ENCODE results near the gene DPF3.

Gene DPF3

GRCh38 chr14:72779679-72780078, 114.2 kb downstream of the DPF3 start:
- CTCF ChIA-PET = no interaction called here
- DNase-seq (ENCODE audit: extremely low spot score) = no peak
- POLR2A ChIA-PET = no interaction called here
- no peak for TF ChIP-seq ELF4 (IDR thresholded peaks at IDR 0.05)
- no peak for TF ChIP-seq SP1 (IDR thresholded peaks at IDR 0.05)
- no peak for TF ChIP-seq FOXK2 (IDR thresholded peaks at IDR 0.05)
- no peak for TF ChIP-seq NFRKB (IDR thresholded peaks at IDR 0.05)
- no peak for TF ChIP-seq L3MBTL2 (conservative IDR thresholded peaks at IDR 0.05)
- TF ChIP-seq ARNT (IDR thresholded peaks at IDR 0.05) = no peak
- no peak for TF ChIP-seq ZNF384 (IDR thresholded peaks at IDR 0.05)
- TF ChIP-seq TARDBP (IDR thresholded peaks at IDR 0.05) = no peak
- no peak for TF ChIP-seq CTBP1 (IDR thresholded peaks at IDR 0.05; ENCODE audit: borderline replicate concordance)
- no peak for TF ChIP-seq BHLHE40 (IDR thresholded peaks at IDR 0.05; ENCODE audit: borderline replicate concordance)
- TF ChIP-seq FOXM1 (IDR thresholded peaks at IDR 0.05; ENCODE audit: borderline replicate concordance) = no peak
- TF ChIP-seq, protein P1, sequence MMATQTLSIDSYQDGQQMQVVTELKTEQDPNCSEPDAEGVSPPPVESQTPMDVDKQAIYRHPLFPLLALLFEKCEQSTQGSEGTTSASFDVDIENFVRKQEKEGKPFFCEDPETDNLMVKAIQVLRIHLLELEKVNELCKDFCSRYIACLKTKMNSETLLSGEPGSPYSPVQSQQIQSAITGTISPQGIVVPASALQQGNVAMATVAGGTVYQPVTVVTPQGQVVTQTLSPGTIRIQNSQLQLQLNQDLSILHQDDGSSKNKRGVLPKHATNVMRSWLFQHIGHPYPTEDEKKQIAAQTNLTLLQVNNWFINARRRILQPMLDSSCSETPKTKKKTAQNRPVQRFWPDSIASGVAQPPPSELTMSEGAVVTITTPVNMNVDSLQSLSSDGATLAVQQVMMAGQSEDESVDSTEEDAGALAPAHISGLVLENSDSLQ (IDR thresholded peaks at IDR 0.05) = no peak
- no peak for TF ChIP-seq SUZ12 (IDR thresholded peaks at IDR 0.05)

- TF ChIP-seq, protein P1 (IDR thresholded peaks at IDR 0.05) = no peak
- TF ChIP-seq L3MBTL2 (conservative IDR thresholded peaks at IDR 0.05) (no peak), LEF1 (IDR thresholded peaks at IDR 0.05; ENCODE audit: borderline replicate concordance) (no peak), SP1 (IDR thresholded peaks at IDR 0.05) (no peak), HDGF (IDR thresholded peaks at IDR 0.05; ENCODE audit: borderline replicate concordance) (no peak), SUZ12 (IDR thresholded peaks at IDR 0.05) (no peak), FOXA1 (IDR thresholded peaks at IDR 0.05) (no peak), CTBP1 (IDR thresholded peaks at IDR 0.05; ENCODE audit: borderline replicate concordance) (no peak), BHLHE40 (IDR thresholded peaks at IDR 0.05; ENCODE audit: borderline replicate concordance) (no peak), FOXK2 (IDR thresholded peaks at IDR 0.05) (no peak)
- no peak for DNase-seq (ENCODE audit: extremely low spot score)
- ChIA-PET POLR2A (no interaction called here), CTCF (no interaction called here)
Observed at GRCh38 chr14:72777636-72778035, 116.3 kb downstream of the DPF3 start.

DNA sequence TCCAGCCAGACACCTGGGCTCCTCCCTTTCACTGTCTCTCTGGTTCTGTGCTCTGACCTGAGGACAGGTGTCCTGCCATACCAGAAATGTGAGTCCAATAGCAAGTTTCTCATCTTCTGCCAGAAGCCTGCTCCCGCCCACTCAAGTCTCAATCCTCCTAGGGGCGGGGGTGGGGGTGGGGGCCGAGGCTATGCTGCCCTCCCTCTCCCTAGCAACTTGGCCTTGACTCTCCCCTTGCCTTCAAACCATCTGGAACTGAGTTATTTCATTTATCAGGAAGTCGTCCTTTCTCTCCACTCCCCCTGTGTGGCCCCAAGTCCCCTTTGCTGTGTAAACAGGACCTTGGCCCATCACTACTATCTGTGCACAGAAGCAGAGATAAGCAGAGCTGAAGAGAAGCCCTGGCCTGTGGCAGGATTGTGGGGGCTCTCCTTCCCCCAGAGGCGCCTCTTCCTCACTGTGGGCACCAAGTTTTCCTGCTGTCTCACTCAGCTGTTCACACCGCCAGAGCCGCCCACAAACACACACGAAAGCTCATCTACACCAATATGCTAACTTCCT, 117.1 kb downstream of the DPF3 start:
- DNase-seq (ENCODE audit: extremely low spot score) = no peak
- CTCF ChIA-PET = no interaction called here
- TF ChIP-seq LEF1 (IDR thresholded peaks at IDR 0.05; ENCODE audit: borderline replicate concordance) = no peak
- TF ChIP-seq FOXM1 (IDR thresholded peaks at IDR 0.05; ENCODE audit: borderline replicate concordance) = no peak
- TF ChIP-seq L3MBTL2 (conservative IDR thresholded peaks at IDR 0.05) = no peak
- TF ChIP-seq TARDBP (IDR thresholded peaks at IDR 0.05) = no peak
- TF ChIP-seq NFRKB (IDR thresholded peaks at IDR 0.05) = no peak
- POLR2A ChIA-PET = no interaction called here

- no peak for DNase-seq (ENCODE audit: extremely low spot score)
- TF ChIP-seq ARNT (IDR thresholded peaks at IDR 0.05) (no peak), BHLHE40 (IDR thresholded peaks at IDR 0.05; ENCODE audit: borderline replicate concordance) (no peak), ZNF384 (IDR thresholded peaks at IDR 0.05) (no peak), FOXK2 (IDR thresholded peaks at IDR 0.05) (no peak), NFRKB (IDR thresholded peaks at IDR 0.05) (no peak), FOXA1 (IDR thresholded peaks at IDR 0.05) (no peak), ELF4 (IDR thresholded peaks at IDR 0.05) (no peak), TARDBP (IDR thresholded peaks at IDR 0.05) (no peak), HDGF (IDR thresholded peaks at IDR 0.05; ENCODE audit: borderline replicate concordance) (no peak), CTBP1 (IDR thresholded peaks at IDR 0.05; ENCODE audit: borderline replicate concordance) (no peak), FOXM1 (IDR thresholded peaks at IDR 0.05; ENCODE audit: borderline replicate concordance) (no peak), SP1 (IDR thresholded peaks at IDR 0.05) (no peak)
- TF ChIP-seq, protein P1 (IDR thresholded peaks at IDR 0.05) = no peak
- POLR2A ChIA-PET = no interaction called here
- CTCF ChIA-PET = no interaction called here
Observed at GRCh38 chr14:72775923-72776554, 117.9 kb downstream of the DPF3 start.

- POLR2A ChIA-PET = interaction anchor here (0.7 kb wide), 1 partner anchor 19 kb away, joined by 3 read pairs; no protein-coding TSS in a partner anchor
- no peak for DNase-seq (ENCODE audit: extremely low spot score)
- TF ChIP-seq ZNF384 (IDR thresholded peaks at IDR 0.05) (no peak), SP1 (IDR thresholded peaks at IDR 0.05) (no peak), NFRKB (IDR thresholded peaks at IDR 0.05) (no peak), TARDBP (IDR thresholded peaks at IDR 0.05) (no peak), SUZ12 (IDR thresholded peaks at IDR 0.05) (no peak), BHLHE40 (IDR thresholded peaks at IDR 0.05; ENCODE audit: borderline replicate concordance) (no peak), HDGF (IDR thresholded peaks at IDR 0.05; ENCODE audit: borderline replicate concordance) (no peak), CTBP1 (IDR thresholded peaks at IDR 0.05; ENCODE audit: borderline replicate concordance) (no peak), FOXM1 (IDR thresholded peaks at IDR 0.05; ENCODE audit: borderline replicate concordance) (no peak), FOXK2 (IDR thresholded peaks at IDR 0.05) (no peak)
- TF ChIP-seq, protein P1 (IDR thresholded peaks at IDR 0.05) = no peak
- CTCF ChIA-PET = no interaction called here
Observed at GRCh38 chr14:72774894-72775620, 118.8 kb downstream of the DPF3 start.

Data from HEK293T (cell line).